GM23338 (cell line): ENCODE data around the gene OR2T5. TPM values are rescaled to one million over a fixed set of nuclear protein-coding genes. Genes with fewer than 3 reads are reported as not detected.
"Not testable (repeated sequence)": the region's sequence is repeated elsewhere in the genome, so short reads cannot be mapped to it uniquely, and the experiment has no call there.

Source experiments
- ATAC-seq: fragments of 200-7000 bp; cut with Tn5 transposase; 3 replicates; pipeline ENCODE4 v1.9.1; 2020
- DNase-seq: peaks from one replicate; pipeline ENCODE4 v3.0.0-alpha.2; 2015; ENCODE audit warnings: low spot score
- H2AFZ ChIP-seq: fragments of 200-600 bp; sonication (generic); 2 replicates; pipeline ENCODE4 v1.8.0; 2016; ENCODE audit warnings: antibody characterized with exemption, mild to moderate bottlenecking, moderate library complexity
- H3F3A ChIP-seq: fragments of 200-600 bp; sonication (generic); replicated peaks from 2 replicates; pipeline ENCODE4 v1.8.0; 2017; ENCODE audit warnings: antibody characterized with exemption, mixed run types, low read depth
- H3K27ac ChIP-seq: fragments of 200-600 bp; sonication (generic); 2 replicates; pipeline ENCODE4 v1.6.1; 2016; ENCODE audit warnings: low read depth
- H3K27me3 ChIP-seq: fragments of 200-600 bp; sonication (generic); 2 replicates; pipeline ENCODE4 v1.8.0; 2016; ENCODE audit warnings: mild to moderate bottlenecking, mixed run types, moderate library complexity; ENCODE audit not compliant: insufficient read depth
- H3K36me3 ChIP-seq: fragments of 200-600 bp; sonication (generic); 2 replicates; pipeline ENCODE4 v1.8.0; 2016; ENCODE audit warnings: mild to moderate bottlenecking; ENCODE audit not compliant: insufficient read depth
- H3K4me1 ChIP-seq: fragments of 200-600 bp; sonication (generic); 2 replicates; pipeline ENCODE4 v1.8.0; 2016; ENCODE audit warnings: mild to moderate bottlenecking, moderate library complexity; ENCODE audit not compliant: insufficient read depth
- H3K4me2 ChIP-seq: fragments of 200-600 bp; sonication (generic); 2 replicates; pipeline ENCODE4 v1.7.1; 2017; ENCODE audit warnings: mixed run types
- H3K4me3 ChIP-seq: fragments of 200-600 bp; sonication (generic); 2 replicates; pipeline ENCODE4 v1.6.1; 2016; ENCODE audit warnings: mixed run types
- H3K79me2 ChIP-seq: fragments of 200-600 bp; sonication (generic); replicated peaks from 2 replicates; pipeline ENCODE4 v1.8.0; 2017; ENCODE audit warnings: mild to moderate bottlenecking; ENCODE audit not compliant: insufficient read depth
- H3K9me2 ChIP-seq: fragments of 200-600 bp; sonication (generic); 2 replicates; pipeline ENCODE4 v1.8.0; 2017; ENCODE audit not compliant: insufficient read depth
- H4K20me1 ChIP-seq: fragments of 200-600 bp; sonication (generic); replicated peaks from 2 replicates; pipeline ENCODE4 v1.8.0; 2017; ENCODE audit warnings: mild to moderate bottlenecking; ENCODE audit not compliant: insufficient read depth
- H3K27ac Mint-ChIP-seq: 2 replicates; pipeline ENCODE4 v1.8.0; 2020; ENCODE audit warnings: inconsistent platforms, mild to moderate bottlenecking, moderate library complexity, mixed read lengths
- H3K27me3 Mint-ChIP-seq: 3 replicates; pipeline ENCODE4 v1.8.0; 2022; ENCODE audit warnings: low read depth, mild to moderate bottlenecking, moderate library complexity, mixed read lengths, inconsistent platforms; ENCODE audit not compliant: insufficient read depth, poor library complexity
- H3K36me3 Mint-ChIP-seq: 3 replicates; pipeline ENCODE4 v1.8.0; 2021; ENCODE audit warnings: low read depth, mild to moderate bottlenecking, inconsistent platforms, moderate library complexity, mixed read lengths
- H3K4me1 Mint-ChIP-seq: 3 replicates; pipeline ENCODE4 v1.8.0; 2020; ENCODE audit warnings: mild to moderate bottlenecking, inconsistent platforms, mixed read lengths
- H3K4me3 Mint-ChIP-seq: 3 replicates; pipeline ENCODE4 v1.8.0; 2021; ENCODE audit warnings: moderate library complexity, mild to moderate bottlenecking, inconsistent platforms, mixed read lengths
- H3K9me3 Mint-ChIP-seq: 3 replicates; pipeline ENCODE4 v1.8.0; 2020; ENCODE audit warnings: moderate library complexity, mild to moderate bottlenecking, inconsistent platforms, mixed read lengths
- CREB1 ChIP-seq: fragments of 250-450 bp; sonication (Bioruptor Pico); IDR thresholded peaks from 2 replicates; pipeline ENCODE4 v1.5.0; 2020; ENCODE audit warnings: low read depth, mild to moderate bottlenecking, moderate library complexity
- NANOG ChIP-seq: IDR thresholded peaks from 2 replicates; pipeline ENCODE4 v1.6.1; 2016; ENCODE audit warnings: antibody characterized with exemption, borderline replicate concordance
- ZNF331 ChIP-seq: fragments of 250-450 bp; sonication (Bioruptor Pico); IDR thresholded peaks from 2 replicates; pipeline ENCODE4 v1.5.0; 2020; ENCODE audit warnings: low read depth, mild to moderate bottlenecking, moderate library complexity
- polyA plus RNA-seq: library from polyadenylated mRNA; unstranded; fragments of >200 nt; fragmentation: Nextera tagmentation; extraction: Ambion mirVana; gene quantifications from 2 replicates; pipeline ENCODE4 v1.2.1, GENCODE V29; 2016
- total RNA-seq: library from RNA; depleted of rRNA; stranded (reverse); fragments of >200 nt; shearing (Covaris generic); gene quantifications from 2 replicates; pipeline ENCODE4 v1.2.3, GENCODE V29; 2014

The OR2T5 gene
- total and polyA plus RNA-seq, 2 experiments from 2014 or later = not detected

DNA sequence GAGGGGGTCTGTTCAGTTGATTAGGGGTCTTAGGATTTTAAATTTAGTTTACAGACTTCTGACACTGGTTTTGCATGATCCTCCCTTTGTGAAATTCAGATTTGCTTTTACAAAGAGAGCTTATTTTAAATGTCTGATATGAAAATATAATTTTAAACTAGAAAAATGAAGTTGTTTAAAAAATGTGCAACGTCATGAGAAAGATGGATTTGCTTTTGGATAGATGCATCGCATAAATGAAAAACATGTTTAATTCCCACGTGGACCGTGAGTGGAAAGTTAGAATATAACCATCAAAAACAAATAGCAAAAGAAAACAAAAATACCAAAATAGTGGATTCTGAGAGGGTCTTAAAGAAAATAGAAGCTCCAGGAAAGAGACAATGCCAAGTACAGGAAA, 17.2 kb upstream of the OR2T5 start (continued):
- TF ChIP-seq ZNF331 (CRISPR knock-in tag) (no peak), CREB1 (CRISPR knock-in tag) (no peak), NANOG (no peak)

DNA sequence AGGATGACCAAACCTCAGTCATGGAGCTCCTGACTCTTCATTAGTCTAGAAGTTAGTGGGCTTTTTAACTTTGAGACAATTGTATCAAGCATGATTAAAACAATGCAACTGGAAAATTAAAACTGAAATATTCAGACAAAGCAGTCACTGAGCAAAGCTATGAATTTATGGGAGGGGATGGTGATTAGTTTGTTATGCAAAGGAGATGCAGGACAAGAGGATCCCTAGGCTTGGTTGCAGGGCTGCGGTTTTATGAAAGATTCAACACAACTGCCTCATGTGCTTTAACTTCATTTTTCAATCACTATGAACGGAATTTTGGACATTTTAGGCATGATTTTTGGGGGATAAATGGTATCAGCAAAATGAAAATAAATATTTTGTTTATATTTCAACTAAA, 16.3 kb upstream of the OR2T5 start:
- not testable (repeated sequence) for H3K27me3 Mint-ChIP-seq, H3K27ac Mint-ChIP-seq, H3K4me3 ChIP-seq, H3K4me3 Mint-ChIP-seq, H3F3A ChIP-seq, H3K4me1 ChIP-seq, H3K4me1 Mint-ChIP-seq, DNase-seq, H3K79me2 ChIP-seq, H3K27ac ChIP-seq, ATAC-seq, H3K36me3 ChIP-seq, H2AFZ ChIP-seq, H3K27me3 ChIP-seq, H3K4me2 ChIP-seq, H4K20me1 ChIP-seq, H3K9me2 ChIP-seq
- H3K36me3 Mint-ChIP-seq = peaks cover 19% of the 10 kb centered on the region; the same call in 2 of the 3 replicates
- peaks cover 63% of the 10 kb centered on the region for H3K9me3 Mint-ChIP-seq

DNA sequence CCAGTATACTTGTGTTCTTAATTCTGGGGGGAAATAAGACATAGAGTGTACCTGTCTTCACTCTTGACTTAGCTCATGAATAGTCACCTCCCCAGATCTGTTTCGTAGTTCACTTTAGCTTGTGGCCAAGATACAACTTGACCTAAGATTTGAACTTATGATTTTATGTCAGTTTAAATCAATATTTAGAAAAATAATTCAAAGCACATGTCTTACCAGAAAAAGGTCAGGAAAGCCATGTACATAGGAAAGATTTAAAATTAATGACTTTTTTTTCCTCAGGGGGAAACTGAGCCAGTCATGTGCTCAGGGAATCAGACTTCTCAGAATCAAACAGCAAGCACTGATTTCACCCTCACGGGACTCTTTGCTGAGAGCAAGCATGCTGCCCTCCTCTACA, 15.3 kb upstream of the OR2T5 start, which contains the start of gene OR2T3:
Gene OR2T3 (plus strand): TSS at position 301 of the 400 bp plus-strand sequence. CDS start 0 bp downstream, at position 301.
- peaks cover 18% of the 10 kb centered on the region; the same call in 2 of the 3 replicates for H3K36me3 Mint-ChIP-seq
- H4K20me1 ChIP-seq, H3K4me1 Mint-ChIP-seq, ATAC-seq, H2AFZ ChIP-seq, H3K4me3 Mint-ChIP-seq, H3K27me3 Mint-ChIP-seq, H3K27ac Mint-ChIP-seq, H3K9me2 ChIP-seq, H3K27ac ChIP-seq, H3K4me1 ChIP-seq, H3K36me3 ChIP-seq, H3K4me3 ChIP-seq, H3F3A ChIP-seq, DNase-seq, H3K79me2 ChIP-seq, H3K27me3 ChIP-seq, H3K4me2 ChIP-seq: not testable (repeated sequence)
- H3K9me3 Mint-ChIP-seq = peaks cover 58% of the 10 kb centered on the region

DNA sequence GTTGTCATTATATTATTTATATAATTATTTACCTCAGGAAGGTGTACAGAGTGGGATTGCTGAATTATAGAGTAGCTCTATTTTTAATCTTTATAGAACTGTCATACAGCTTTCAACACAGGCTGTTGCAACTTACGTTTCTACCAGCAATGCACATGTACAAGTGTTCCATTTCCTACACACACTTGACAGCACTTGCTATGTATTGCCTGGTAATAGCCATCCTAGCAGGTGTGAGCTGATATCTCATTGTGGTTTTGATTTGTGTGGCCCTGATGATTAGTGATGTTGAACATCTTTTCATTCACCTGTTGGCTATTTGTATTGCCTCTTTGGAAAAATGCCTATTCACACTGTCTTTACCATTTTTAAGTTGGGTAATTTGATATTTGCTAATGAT, 12.7 kb upstream of the OR2T5 start:
- H3K27me3 Mint-ChIP-seq = not testable (repeated sequence)
- H3K36me3 Mint-ChIP-seq = peaks cover 14% of the 10 kb centered on the region; the same call in 2 of the 3 replicates

DNA sequence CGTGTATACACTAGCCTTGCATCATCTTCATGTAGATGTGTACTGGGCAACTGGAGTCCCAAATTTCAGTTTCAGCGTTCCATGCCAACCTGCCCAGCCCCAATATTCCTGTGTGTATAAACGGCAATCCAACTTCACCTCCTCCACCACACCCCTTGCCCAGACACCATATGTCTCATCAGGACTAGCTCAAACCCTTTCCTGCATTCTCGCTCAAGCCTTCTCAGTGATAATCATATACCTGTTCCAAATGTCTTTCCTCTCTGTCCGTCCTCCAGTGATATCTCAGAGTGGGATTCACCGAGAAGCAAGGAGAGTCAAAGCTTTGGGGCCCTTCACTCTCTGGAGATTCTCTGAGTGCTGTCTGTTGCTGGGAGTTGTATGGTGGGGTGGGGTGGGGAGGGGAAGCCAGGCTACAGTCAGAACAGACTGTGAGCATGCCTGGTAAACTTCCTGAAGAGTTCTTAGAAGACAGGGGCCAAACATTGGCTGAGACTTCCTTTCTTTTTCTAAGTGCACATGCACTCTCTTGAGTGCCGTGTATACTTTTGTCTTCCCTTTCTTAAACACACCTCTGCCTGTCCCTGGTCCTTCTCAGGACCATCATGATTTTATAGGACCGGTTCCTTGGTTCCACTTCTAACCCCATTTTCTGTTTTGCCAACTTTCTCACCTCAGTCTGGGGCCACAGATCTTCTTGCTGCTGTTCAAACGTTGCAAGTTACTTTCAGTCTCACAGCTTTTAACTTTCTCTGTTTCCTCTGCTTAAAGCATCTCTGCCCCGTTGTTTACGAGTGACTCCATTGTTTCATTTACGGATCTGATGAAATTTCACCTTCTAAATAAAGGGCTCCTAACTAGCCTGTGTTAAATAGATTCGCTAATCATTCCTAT, 6.5 kb upstream of the OR2T5 start:
- not testable (repeated sequence) for H2AFZ ChIP-seq, H4K20me1 ChIP-seq, H3K79me2 ChIP-seq, H3K36me3 ChIP-seq, H3K4me3 Mint-ChIP-seq, H3K4me3 ChIP-seq, H3K27me3 Mint-ChIP-seq, H3K4me2 ChIP-seq, H3K27ac Mint-ChIP-seq, DNase-seq, H3K4me1 Mint-ChIP-seq, ATAC-seq, H3F3A ChIP-seq, H3K27ac ChIP-seq, H3K4me1 ChIP-seq, H3K27me3 ChIP-seq, H3K9me2 ChIP-seq
- Mint-ChIP-seq H3K9me3 (peaks cover 42% of the 10 kb centered on the region), H3K36me3 (peaks cover 11% of the 10 kb centered on the region)

More for the DNA sequence above, 12.7 kb upstream of the OR2T5 start:
- H3K4me2 ChIP-seq, H3K4me1 ChIP-seq, H3K27me3 ChIP-seq, H3K4me3 ChIP-seq, DNase-seq, H3K36me3 ChIP-seq, H3K27ac Mint-ChIP-seq, H2AFZ ChIP-seq, H3K4me3 Mint-ChIP-seq, H3K27ac ChIP-seq, H3F3A ChIP-seq, ATAC-seq, H4K20me1 ChIP-seq, H3K9me2 ChIP-seq, H3K4me1 Mint-ChIP-seq, H3K79me2 ChIP-seq: not testable (repeated sequence)
- H3K9me3 Mint-ChIP-seq = peaks cover 53% of the 10 kb centered on the region

DNA sequence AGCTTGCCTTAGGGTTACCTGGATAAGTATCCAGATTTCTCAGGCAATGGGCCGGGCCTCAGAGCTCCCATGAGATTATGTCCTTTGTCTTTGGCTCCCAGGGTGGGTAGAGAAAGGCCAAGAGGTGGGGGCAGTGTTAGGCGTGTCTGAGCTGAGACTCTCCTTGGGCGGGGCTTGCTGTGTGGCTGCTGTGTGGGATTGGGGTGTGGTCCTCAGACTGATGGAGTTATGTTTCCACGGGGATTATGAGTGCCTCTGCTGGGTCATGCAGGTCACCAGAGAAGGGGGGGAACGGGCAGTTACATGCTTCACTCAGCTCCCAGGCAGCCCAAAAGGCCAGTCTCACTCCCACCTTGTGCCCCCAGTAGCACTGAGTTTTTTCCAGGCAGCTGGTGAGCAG, 8.3 kb downstream of the OR2T5 start:
- H3K4me3 Mint-ChIP-seq, H2AFZ ChIP-seq, H3K79me2 ChIP-seq, ATAC-seq, H3K4me3 ChIP-seq, H3K9me2 ChIP-seq, H3K4me2 ChIP-seq, H3K27me3 Mint-ChIP-seq, H4K20me1 ChIP-seq, H3K4me1 Mint-ChIP-seq, H3K27me3 ChIP-seq, H3K36me3 Mint-ChIP-seq, H3K27ac ChIP-seq, DNase-seq, H3F3A ChIP-seq, H3K27ac Mint-ChIP-seq, H3K36me3 ChIP-seq, H3K4me1 ChIP-seq: not testable (repeated sequence)
- peaks cover 31% of the 10 kb centered on the region for H3K9me3 Mint-ChIP-seq
